GM19468 (cell line): ENCODE measurements around the gene FGFR4.
"Not testable (repeated sequence)": the region's sequence is repeated elsewhere in the genome, so short reads cannot be mapped to it uniquely, and the experiment has no call there.

ENCODE experiments used
- ATAC-seq: cut with Tn5 transposase; IDR thresholded peaks from one replicate; pipeline ENCODE4 v1.9.1; 2021; ENCODE audit warnings: mild to moderate bottlenecking, moderate library complexity, moderate number of reproducible peaks; ENCODE audit not compliant: unreplicated experiment; ENCODE audit errors: extremely low read depth

Gene FGFR4

DNA sequence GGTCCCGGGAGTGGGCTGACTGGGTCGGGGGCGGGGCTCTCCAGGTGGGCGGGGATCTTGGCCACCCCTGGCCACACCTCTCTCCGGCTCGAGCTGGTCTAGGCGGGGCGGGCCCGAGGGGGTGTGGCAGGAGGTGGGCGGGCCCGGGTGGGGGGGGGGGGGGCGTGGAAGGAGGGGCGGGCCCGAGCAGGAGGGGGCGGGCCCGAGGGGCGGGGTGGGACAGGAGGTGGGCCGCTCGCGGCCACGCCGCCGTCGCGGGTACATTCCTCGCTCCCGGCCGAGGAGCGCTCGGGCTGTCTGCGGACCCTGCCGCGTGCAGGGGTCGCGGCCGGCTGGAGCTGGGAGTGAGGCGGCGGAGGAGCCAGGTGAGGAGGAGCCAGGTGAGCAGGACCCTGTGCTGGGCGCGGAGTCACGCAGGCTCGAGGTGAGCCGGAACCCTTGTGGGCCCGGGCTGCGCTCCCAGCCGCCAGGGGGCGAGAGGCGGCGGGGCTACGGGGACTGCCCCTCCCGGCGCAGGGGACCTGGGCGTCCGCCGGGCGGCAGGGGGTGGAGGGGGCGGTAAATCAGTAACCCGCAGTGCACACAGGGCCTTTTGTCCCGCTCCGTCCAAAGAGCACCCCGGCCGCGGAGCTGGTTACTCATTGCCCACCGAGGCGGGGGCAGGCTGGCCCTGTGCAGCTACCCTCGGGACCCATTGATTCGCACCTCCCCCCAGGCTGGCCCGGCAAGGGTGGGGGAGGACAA is at the start of gene FGFR4:
Gene FGFR4 (plus strand): TSS at position 262 of the 744 bp plus-strand sequence. CDS start 2,688 bp downstream, outside the sequence.
- no peak for ATAC-seq

GRCh38 chr5:177036921-177037320 is 49.8 kb upstream of the FGFR4 start:
- no peak for ATAC-seq

DNA sequence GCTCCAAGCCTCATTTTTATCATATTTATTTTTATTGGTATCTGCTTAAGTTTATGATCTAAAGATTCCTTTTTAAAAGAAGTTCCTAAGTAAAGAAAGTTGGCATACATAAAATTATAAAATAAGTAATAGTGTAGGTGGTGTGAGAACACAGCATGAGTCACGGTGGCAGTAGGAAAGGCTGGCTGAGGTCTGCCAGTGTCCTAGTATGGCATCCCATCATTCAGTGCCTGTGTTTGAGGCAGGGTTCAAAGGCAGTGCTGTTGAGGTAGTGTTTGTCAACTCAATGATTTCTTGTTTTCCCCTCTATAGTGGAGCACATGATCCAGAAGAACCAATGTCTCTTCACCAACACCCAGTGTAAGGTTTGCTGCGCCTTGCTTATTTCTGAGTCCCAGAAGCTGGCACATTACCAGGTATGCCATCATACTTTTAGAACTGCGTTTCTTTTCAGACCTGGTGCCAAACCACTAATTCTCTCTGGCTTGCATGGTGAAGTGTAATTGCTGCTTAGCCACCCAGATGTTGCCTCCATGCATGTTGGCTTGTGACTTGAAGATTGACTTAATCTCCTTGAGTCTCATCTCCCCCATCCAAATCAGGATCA is 45.8 kb upstream of the FGFR4 start:
- no peak for ATAC-seq

DNA sequence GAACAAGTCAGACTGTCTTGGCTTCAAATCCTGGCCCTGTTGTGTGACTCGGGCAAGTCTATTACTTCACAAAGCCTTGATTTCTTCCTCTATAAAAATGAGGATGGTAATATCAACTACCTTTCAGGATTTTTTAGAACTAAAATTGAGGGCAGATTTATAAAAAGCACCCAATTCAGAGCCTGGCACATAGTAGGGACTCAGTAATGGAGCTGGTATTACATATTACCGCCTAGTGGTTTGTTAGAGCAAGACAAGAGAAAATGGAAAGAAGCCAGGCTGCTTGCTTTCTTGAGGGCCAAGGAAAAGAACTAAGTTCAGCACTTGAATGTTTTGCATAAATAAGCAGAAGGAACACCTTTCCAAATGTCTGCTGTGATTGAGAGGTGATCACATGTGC is 44.8 kb upstream of the FGFR4 start:
- no peak for ATAC-seq

DNA sequence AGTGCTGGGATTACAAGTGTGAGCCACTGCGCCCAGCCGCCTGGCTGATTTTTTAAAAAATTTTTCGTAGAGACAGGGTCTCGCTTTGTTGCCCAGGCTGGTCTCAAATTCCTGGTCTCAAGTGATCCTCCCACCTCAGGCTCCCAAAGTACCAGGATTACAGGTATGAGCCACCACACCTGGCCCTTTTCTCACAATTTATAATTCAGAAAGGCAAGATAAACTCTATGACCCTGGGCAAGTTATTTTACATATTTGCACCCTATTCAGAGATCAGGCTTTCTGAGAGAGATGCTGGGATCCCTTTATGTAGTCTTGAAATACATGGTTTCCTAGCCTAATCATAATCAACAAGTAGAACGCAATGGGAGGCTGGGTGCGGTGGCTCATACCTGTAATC is 43.6 kb upstream of the FGFR4 start:
- no peak for ATAC-seq

DNA sequence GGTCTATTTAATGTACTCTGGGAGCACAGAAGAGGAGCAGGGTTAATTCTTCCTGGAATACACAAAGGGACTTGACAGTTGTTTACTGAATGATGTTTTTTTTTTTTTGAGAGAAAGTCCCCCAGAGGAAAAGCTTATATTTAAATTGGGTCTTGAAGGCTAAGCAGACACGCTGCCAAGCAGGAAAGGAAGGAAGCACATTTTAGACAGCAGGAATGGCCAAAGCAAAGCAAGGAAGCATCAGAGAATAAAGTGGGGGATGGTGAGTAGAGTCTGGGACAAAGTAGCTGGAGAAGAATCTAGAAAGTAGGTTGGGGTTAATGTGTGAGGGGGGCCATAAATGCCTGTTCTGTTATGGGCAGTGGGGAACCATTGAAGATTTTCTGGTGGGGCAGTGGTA is 42.8 kb upstream of the FGFR4 start:
- no peak for ATAC-seq

DNA sequence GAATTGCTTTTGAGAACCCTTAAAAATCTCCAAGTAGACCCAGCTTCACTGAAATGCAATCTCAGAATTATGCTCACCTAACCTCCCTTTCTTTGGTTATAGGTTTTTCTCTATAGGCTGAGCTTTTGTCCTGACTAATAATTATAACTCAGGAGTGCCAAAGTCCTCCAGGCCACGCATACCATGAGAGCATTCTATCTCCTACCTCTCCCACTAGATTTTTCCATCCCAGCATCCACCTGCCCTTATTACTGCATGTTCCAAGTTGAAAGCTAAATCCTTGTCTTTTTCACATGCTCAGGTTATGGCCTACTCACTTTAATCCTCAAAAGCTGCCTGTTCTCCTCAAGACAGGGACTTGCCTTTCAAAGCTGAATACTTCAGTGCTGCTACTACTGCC is 42.1 kb upstream of the FGFR4 start:
- ATAC-seq, result no peak

DNA sequence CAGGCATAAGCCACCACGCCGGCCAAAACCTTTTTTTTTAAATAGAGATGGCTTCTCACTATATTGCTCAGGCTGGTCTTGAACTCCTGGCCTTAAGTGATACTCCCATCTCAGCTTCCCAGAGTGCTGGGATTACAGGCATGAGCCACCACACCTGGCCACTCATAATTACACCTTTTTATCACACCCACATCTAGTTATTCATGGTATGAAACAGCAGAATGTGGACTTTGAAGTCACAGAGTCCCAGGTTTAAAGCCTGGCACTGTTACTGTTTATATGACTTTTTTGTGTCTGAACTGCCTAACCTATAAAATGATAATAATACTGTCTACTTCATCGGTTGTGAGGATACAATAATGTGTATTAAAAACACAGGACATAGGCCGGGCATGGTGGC is 41.1 kb upstream of the FGFR4 start:
- no peak for ATAC-seq

- ATAC-seq, result not testable (repeated sequence)
Observed at GRCh38 chr5:177048531-177048930, 38.2 kb upstream of the FGFR4 start.

DNA sequence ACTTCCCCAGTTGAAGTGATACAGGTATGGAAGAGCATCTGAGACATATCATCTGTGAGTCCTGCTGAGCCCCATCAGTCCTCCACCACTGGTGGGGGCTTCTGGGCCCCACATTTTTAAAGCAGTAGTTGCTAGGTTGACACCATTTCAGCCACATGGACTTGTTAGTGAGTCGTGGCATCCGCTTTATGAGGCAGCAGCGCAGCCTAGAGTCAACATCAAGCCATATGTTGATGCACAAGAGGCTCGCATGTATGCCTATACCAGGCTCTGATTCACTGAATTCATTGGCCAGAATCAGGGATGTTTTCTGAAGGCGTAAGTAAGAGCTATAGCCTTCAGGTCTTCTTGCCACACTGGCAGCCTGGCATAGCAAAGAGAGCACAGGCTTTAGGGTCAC is 37.4 kb upstream of the FGFR4 start:
- ATAC-seq, result no peak

DNA sequence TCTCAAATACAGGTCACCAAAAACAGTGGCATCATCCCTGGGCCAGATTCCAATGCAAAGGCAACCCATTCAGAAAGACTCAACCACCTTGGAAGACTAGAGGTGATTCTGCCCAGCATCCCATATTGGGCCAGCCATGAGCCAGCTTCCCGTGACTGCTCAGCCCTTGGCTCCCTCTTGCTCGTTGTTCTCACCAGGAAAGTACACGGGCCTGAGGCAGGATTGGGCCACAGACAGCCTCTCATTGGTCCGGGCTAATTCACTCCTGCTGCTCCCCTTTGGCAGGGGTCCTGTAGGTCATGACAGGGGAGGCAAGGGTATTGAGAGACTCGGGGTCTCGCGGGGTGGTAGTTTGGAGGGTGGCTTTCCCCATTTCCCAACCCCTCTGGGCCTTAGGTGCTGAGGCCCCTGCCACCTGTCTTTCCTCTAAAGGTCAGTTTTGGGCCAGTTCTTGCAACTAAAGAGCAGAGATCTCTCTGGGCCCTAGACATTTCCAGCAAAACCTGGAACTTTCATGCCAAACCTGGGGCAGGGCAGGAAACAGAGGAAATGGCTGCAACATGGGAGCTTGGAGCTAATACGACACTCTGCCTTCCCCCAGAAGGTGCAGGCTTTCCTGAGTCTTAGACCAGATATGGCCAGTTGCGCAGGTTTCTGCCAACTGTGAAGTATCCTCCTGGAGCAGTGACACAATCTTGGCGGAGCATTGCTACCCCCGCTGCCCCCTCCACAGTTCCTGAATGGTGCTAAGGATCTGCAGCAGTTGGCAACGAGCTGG is 22.0 kb upstream of the FGFR4 start:
- no peak for ATAC-seq

DNA sequence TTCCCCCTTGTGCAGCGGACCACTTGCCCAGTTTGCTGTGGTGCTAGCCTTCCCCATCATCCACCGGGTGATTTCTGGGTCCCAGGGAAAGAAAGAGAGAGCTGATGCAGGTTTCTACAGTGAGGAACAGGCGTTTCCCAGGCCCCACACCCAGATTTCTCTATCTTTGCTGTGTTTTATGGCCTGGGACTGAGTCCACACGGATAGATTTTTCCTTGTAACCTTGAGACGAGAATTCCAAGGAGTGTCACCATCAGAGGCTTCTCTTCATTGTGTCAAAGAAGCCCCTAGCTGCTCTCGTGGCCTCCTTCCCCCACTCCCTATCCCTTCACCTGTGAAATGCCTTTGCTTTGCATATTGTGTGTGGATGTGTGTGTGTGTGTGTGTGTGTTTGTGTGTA is 21.2 kb upstream of the FGFR4 start:
- ATAC-seq, result no peak

DNA sequence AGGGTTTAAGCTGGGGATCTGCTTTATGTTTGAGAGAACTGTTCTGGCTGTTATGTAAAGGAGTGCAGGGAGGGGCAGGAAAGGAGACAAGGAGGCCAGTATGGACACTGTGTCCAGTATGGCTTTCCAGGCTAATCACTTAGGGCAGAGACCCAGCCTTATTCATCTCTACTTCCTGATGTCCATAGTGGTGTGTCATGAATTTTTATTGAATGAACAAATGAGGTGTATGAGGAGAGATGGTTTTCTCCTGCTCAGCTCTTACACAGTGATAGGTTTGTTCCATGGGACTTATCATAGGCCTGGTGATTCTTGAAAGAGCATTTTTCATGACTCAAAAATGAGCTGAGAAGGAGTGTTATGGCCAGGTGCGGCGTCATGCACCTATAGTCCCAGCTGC is 20.5 kb upstream of the FGFR4 start:
- ATAC-seq, result no peak

GRCh38 chr5:177067503-177067902 is 19.2 kb upstream of the FGFR4 start:
- no peak for ATAC-seq

DNA sequence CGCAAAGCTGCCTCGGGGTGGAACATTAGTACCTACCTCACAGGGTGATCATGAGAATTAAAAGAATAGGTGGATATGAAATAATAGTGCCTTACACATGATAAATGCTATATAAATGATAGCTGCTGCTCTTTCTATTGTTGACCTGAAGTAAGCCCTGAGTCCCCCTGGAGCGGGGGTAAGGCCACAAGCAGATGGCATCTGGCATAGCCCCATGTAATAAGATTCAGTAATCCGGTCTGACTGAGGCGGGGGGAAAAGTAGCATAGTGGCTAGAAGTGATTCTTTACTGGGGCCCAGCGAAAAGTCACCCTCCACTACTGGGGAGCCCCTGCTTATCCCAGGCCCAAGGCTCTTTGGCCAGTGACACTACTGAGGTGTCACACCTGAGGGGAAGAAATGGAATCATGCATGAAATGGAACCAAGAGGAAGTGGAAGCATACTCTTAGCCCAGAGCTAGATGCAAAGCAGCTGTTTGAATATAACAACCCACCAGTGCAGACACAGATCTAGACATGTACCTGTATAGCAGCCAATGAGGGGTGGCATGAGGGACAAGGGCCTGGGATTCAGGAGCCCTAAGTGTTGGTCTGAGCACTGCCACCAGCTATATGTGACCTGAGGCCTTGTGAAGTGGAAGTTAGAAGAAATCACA is 16.1 kb upstream of the FGFR4 start:
- peak; percentile 23 for ATAC-seq

GRCh38 chr5:177071666-177072385 is 14.9 kb upstream of the FGFR4 start:
- no peak for ATAC-seq

GRCh38 chr5:177077335-177077734 is 9.4 kb upstream of the FGFR4 start:
- ATAC-seq, result no peak

DNA sequence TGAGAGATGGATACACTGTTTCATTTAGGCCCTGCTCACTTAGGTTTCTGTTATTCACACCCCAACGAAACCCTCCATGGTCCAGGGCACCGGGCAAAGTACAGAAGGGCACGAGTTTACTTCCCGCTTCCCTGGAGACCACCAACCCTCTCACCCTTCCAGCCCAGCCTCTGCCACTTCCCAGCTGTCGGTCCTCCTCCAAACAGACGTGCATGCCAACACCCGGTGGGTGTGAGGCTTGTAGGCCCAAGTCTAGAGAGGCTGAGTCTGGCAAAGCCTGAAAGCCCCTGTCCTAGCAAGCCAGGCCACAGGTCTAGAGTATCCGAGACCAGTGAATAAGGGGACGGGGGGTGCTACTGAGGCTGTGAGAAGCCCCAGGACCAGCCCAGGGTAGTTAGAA is 7.1 kb upstream of the FGFR4 start:
- ATAC-seq, result no peak

DNA sequence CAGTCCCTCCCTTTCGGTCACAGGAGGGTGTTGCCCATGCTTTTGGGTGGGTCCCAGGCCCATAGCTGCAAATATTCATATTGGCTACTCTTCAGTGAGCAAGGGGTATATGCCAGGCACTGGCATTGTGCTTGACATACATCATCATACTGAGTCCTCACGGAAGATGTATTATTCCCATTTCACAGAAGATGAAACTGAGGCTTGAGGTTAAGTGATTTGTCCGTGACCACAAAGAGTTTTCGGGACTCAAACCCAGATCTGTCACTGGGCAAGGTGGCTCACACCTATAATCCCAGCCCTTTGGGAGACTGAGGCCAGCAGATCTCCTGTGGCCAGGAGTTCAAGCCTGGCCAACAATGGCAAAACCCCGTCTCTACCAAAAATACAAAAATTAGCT is 6.5 kb upstream of the FGFR4 start:
- ATAC-seq, result no peak

- ATAC-seq, result no peak
Observed at GRCh38 chr5:177081859-177082258, 4.9 kb upstream of the FGFR4 start.
